ENCODE measurements around the gene N4BP3. TPM values are rescaled to one million over a fixed set of nuclear protein-coding genes. Genes with fewer than 3 reads are reported as not detected.

The N4BP3 gene
- total and polyA plus RNA-seq, 2 of the 4 experiments (the other 2 are of a cell fraction) = 0.14 to 0.18 TPM

DNA sequence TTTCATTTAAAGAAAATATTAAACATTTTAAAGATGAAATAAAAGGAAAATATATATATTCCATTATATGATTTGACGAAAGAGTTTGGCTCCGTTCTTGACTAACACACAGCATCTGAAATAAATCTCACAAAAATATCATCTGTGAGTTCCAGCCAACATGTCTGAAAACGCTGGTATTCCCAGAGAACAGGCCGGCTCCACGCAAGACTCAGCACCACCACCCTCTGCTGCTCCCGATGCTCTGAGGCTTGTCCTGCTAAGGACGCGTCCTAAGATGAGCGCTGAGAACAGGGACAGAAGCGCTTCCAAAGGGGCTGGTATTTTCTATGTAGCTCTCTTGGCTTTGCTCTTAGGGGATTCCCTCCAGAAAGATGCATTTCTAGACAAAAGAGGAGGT lies 40.6 kb upstream of the N4BP3 start:
- H3K79me1 ChIP-seq (ENCODE audit: low read depth in 1 of 2, low read length in 2 of 2) = no peaks in the 10 kb centered on the region
- H4K5ac ChIP-seq (ENCODE audit: low read depth, low read length) = no peak overlapping the region
- H3K4me1 ChIP-seq (ENCODE audit: control insufficient read depth, insufficient read depth, low read length) = peaks cover 2% of the 10 kb centered on the region; the same call in 1 of the 2 replicates
- H2BK15ac ChIP-seq (ENCODE audit: low read depth, low read length) = no peak overlapping the region
- ChIA-PET POLR2A (ENCODE audit: unreplicated experiment) (no interaction called here), CTCF (no interaction called here)
- BruUV-seq (replicated peaks) = no TSS peak
- no peak overlapping the region for H3K4me2 ChIP-seq (ENCODE audit: low read depth, low read length)
- no peaks in the 10 kb centered on the region for H3K9me3 ChIP-seq (ENCODE audit: control insufficient read depth, insufficient read depth, low read length)
- H3K18ac ChIP-seq (ENCODE audit: low read depth, low read length) = no peak overlapping the region
- no peaks in the 10 kb centered on the region for H3K36me3 ChIP-seq (ENCODE audit: control insufficient read depth, insufficient read depth, low read length)
- no peak overlapping the region for H4K91ac ChIP-seq (ENCODE audit: insufficient read depth, low read depth, low read length)
- in situ Hi-C loops (cut with MboI; ENCODE audit: low sequenced_read_pairs) (loop anchor here (25.0 kb wide), 1 partner anchor 460 kb away; the partner anchor contains the start of gene B4GALT7), intact Hi-C loops (cut with micrococcal nuclease) (no loop called here), dilution Hi-C loops (cut with HindIII; ENCODE audit: low sequenced_read_pairs, unreplicated experiment) (no loop called here)
- 89% methylated on average over 5 of the region's 10 CpGs; no CpG with 5 or more reads in 1 of the 2 experiments for WGBS, 2 experiments (ENCODE audit: extremely low coverage in 2 of 2, insufficient read length in 1 of 2)
- TF ChIP-seq POLR2A (IDR thresholded peaks at IDR 0.05; ENCODE audit: low read depth, low read length) = no peak
- TF ChIP-seq MAZ (IDR thresholded peaks at IDR 0.05; ENCODE audit: borderline replicate concordance, low read depth, low read length) = no peak
- no peak for TF ChIP-seq RFX5 (IDR thresholded peaks at IDR 0.05; ENCODE audit: low read depth, low read length)
- TF ChIP-seq CEBPB (IDR thresholded peaks at IDR 0.05; ENCODE audit: low read depth, low read length) = no peak
- TF ChIP-seq SMC3 (IDR thresholded peaks at IDR 0.05; ENCODE audit: low read depth, low read length) = no peak
- TF ChIP-seq RCOR1 (IDR thresholded peaks at IDR 0.05; ENCODE audit: insufficient replicate concordance, low read length) = no peak
- no peak for TF ChIP-seq BHLHE40 (IDR thresholded peaks at IDR 0.05; ENCODE audit: low read depth, low read length)
- TF ChIP-seq NFE2L2 (IDR thresholded peaks at IDR 0.05; ENCODE audit: low read depth, low read length) = no peak
- TF ChIP-seq FOS (IDR thresholded peaks at IDR 0.05; ENCODE audit: low read depth, low read length) = no peak
- TF ChIP-seq, protein P1, sequence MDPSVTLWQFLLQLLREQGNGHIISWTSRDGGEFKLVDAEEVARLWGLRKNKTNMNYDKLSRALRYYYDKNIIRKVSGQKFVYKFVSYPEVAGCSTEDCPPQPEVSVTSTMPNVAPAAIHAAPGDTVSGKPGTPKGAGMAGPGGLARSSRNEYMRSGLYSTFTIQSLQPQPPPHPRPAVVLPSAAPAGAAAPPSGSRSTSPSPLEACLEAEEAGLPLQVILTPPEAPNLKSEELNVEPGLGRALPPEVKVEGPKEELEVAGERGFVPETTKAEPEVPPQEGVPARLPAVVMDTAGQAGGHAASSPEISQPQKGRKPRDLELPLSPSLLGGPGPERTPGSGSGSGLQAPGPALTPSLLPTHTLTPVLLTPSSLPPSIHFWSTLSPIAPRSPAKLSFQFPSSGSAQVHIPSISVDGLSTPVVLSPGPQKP (IDR thresholded peaks at IDR 0.05; ENCODE audit: borderline replicate concordance, low read depth, low read length) = no peak
- no peak for TF ChIP-seq RAD21 (IDR thresholded peaks at IDR 0.05; ENCODE audit: low read length)
- TF ChIP-seq, protein P2, sequence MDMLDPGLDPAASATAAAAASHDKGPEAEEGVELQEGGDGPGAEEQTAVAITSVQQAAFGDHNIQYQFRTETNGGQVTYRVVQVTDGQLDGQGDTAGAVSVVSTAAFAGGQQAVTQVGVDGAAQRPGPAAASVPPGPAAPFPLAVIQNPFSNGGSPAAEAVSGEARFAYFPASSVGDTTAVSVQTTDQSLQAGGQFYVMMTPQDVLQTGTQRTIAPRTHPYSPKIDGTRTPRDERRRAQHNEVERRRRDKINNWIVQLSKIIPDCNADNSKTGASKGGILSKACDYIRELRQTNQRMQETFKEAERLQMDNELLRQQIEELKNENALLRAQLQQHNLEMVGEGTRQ (IDR thresholded peaks at IDR 0.05; ENCODE audit: low read depth, low read length) = no peak
- no peak for TF ChIP-seq MAFK (IDR thresholded peaks at IDR 0.05; ENCODE audit: low read depth, low read length)
- TF ChIP-seq MXI1 (IDR thresholded peaks at IDR 0.05; ENCODE audit: borderline replicate concordance, low read depth, low read length) = no peak
- TF ChIP-seq CHD1 (IDR thresholded peaks at IDR 0.05; ENCODE audit: low read depth, low read length) = no peak
- TF ChIP-seq, protein P3, sequence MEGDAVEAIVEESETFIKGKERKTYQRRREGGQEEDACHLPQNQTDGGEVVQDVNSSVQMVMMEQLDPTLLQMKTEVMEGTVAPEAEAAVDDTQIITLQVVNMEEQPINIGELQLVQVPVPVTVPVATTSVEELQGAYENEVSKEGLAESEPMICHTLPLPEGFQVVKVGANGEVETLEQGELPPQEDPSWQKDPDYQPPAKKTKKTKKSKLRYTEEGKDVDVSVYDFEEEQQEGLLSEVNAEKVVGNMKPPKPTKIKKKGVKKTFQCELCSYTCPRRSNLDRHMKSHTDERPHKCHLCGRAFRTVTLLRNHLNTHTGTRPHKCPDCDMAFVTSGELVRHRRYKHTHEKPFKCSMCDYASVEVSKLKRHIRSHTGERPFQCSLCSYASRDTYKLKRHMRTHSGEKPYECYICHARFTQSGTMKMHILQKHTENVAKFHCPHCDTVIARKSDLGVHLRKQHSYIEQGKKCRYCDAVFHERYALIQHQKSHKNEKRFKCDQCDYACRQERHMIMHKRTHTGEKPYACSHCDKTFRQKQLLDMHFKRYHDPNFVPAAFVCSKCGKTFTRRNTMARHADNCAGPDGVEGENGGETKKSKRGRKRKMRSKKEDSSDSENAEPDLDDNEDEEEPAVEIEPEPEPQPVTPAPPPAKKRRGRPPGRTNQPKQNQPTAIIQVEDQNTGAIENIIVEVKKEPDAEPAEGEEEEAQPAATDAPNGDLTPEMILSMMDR (conservative IDR thresholded peaks at IDR 0.05; ENCODE audit: low read depth, low read length) = no peak
- no peak overlapping the region for H3K9ac ChIP-seq (ENCODE audit: low read depth, low read length)
- no peaks in the 10 kb centered on the region for H4K20me1 ChIP-seq (ENCODE audit: insufficient read depth, low read length)
- H3K4ac ChIP-seq (ENCODE audit: low read depth, low read length) = no peak overlapping the region
- H2AK5ac ChIP-seq (ENCODE audit: low read depth, low read length) = no peak overlapping the region
- no peak overlapping the region for H2BK120ac ChIP-seq (ENCODE audit: low read depth, low read length)
- peaks cover 37% of the 10 kb centered on the region for H3K27me3 ChIP-seq (ENCODE audit: control insufficient read depth, insufficient read depth, low read length)
- H3K14ac ChIP-seq (replicated peaks; ENCODE audit: low read depth, low read length) = no peak overlapping the region
- no peak for DNase-seq
- no peak overlapping the region for H3K23ac ChIP-seq (ENCODE audit: low read depth, low read length)
- no peak for ATAC-seq (ENCODE audit: low read depth)
- H3K56ac ChIP-seq (ENCODE audit: extremely low read depth, insufficient read depth, low read length) = no peak overlapping the region
- H4K8ac ChIP-seq (ENCODE audit: low read depth in 2 of 2, low read length in 2 of 2) = no peak overlapping the region
- H3K27ac ChIP-seq (ENCODE audit: insufficient read depth, low read length) = no peak overlapping the region
- H3K9me1 ChIP-seq (ENCODE audit: insufficient read depth, low read length) = no peaks in the 10 kb centered on the region
- no peak overlapping the region for H2BK5ac ChIP-seq (ENCODE audit: low read depth, low read length, poor library complexity, severe bottlenecking)
- H2BK20ac ChIP-seq (ENCODE audit: low read depth, low read length) = no peak overlapping the region
- no peak overlapping the region for H3K4me3 ChIP-seq (ENCODE audit: insufficient read depth, low read depth, low read length)
- no peak overlapping the region for H2AK9ac ChIP-seq (replicated peaks; ENCODE audit: low read depth, low read length, poor library complexity)
- no peak overlapping the region for H2AFZ ChIP-seq (replicated peaks; ENCODE audit: low read length, poor library complexity)

Measured in IMR-90 (cell line).